Thoracic aorta (tissue), 2 donors: ENCODE measurements around the gene ALDH1L1. TPM values are rescaled to one million over a fixed set of nuclear protein-coding genes. Genes with fewer than 3 reads are reported as not detected.
"Not testable (repeated sequence)": the region's sequence is repeated elsewhere in the genome, so short reads cannot be mapped to it uniquely, and the experiment has no call there.

Experiments
- ATAC-seq: fragments of 150-250 bp; one replicate; pipeline ENCODE4 v1.8.0; 2017; ENCODE audit warnings: low read depth; ENCODE audit not compliant: insufficient number of reproducible peaks, low FRiP score
- DNase-seq: peaks from one replicate; pipeline ENCODE4 v3.0.0-alpha.2; 2020; ENCODE audit warnings: low spot score
- H3K27ac ChIP-seq, 2 donors: fragments of 200-600 bp; sonication (generic); 1 replicate in 1 of 2; 2 replicates in 1 of 2; pipeline ENCODE4 v1.5.1; 2016; ENCODE audit warnings: mild to moderate bottlenecking in 2 of 2, moderate library complexity in 2 of 2
- H3K27me3 ChIP-seq: fragments of 200-600 bp; sonication (generic); replicated peaks from 2 replicates; pipeline ENCODE4 v1.6.0; 2016; ENCODE audit warnings: mild to moderate bottlenecking; ENCODE audit not compliant: insufficient read depth
- H3K36me3 ChIP-seq: fragments of 200-600 bp; sonication (generic); one replicate; pipeline ENCODE4 v1.5.1; 2016
- H3K4me1 ChIP-seq, 2 donors: fragments of 200-600 bp; sonication (generic); 1 replicate in 1 of 2; 2 replicates in 1 of 2; pipeline versions ENCODE4 v1.5.1 to v1.6.0; 2016; ENCODE audit warnings: low read depth in 2 of 2, mild to moderate bottlenecking in 1 of 2; ENCODE audit not compliant: control insufficient read depth in 1 of 2
- H3K4me3 ChIP-seq: fragments of 200-600 bp; sonication (generic); 2 replicates; pipeline ENCODE4 v1.5.1; 2016; ENCODE audit warnings: mild to moderate bottlenecking
- H3K9me3 ChIP-seq: fragments of 200-600 bp; sonication (generic); 2 replicates; pipeline ENCODE4 v1.5.1; 2016
- CTCF ChIP-seq: fragments of 200-600 bp; sonication (generic); IDR thresholded peaks from one replicate; pipeline ENCODE4 v1.5.1; 2019; ENCODE audit warnings: antibody characterized with exemption
- total RNA-seq, 2 donors: library from RNA; depleted of rRNA; stranded (reverse); fragments of >200 nt; gene quantifications; one replicate each; pipeline versions ENCODE4 v1.1.0 to v1.2.3, GENCODE V29; 2016

Gene ALDH1L1
- total RNA-seq, 2 donors from 2014 or later = 50.2 to 62.5 TPM

- Histone ChIP-seq H3K4me1 (peaks cover 37 to 61% of the 10 kb centered on the region in 2 donors), H3K9me3 (peaks cover 2% of the 10 kb centered on the region), H3K27ac (peak overlapping the region; percentile 96 to 98), H3K36me3 (no peaks in the 10 kb centered on the region), H3K27me3 (no peaks in the 10 kb centered on the region), H3K4me3 (peak overlapping the region; percentile 52)
- DNase-seq (no peak), ATAC-seq (no peak)
- TF ChIP-seq CTCF = no peak
Measured at GRCh38 chr3:126100269-126100633, 80.1 kb downstream of the ALDH1L1 start.

GRCh38 chr3:126098391-126098858 lies 82.0 kb downstream of the ALDH1L1 start:
- ATAC-seq (no peak), DNase-seq (no peak)
- no peak for TF ChIP-seq CTCF
- Histone ChIP-seq H3K27me3 (no peaks in the 10 kb centered on the region), H3K4me1 (peaks cover 39 to 58% of the 10 kb centered on the region in 2 donors), H3K4me3 (no peak overlapping the region), H3K36me3 (no peaks in the 10 kb centered on the region), H3K9me3 (peaks cover 2% of the 10 kb centered on the region), H3K27ac (peak overlapping the region; percentile 96 to 98)

GRCh38 chr3:126097801-126098200 lies 82.6 kb downstream of the ALDH1L1 start:
- Histone ChIP-seq H3K27me3 (no peaks in the 10 kb centered on the region), H3K36me3 (no peaks in the 10 kb centered on the region), H3K4me3 (no peak overlapping the region), H3K4me1 (peaks cover 39 to 55% of the 10 kb centered on the region in 2 donors), H3K27ac (peak overlapping the region in 1 of 2 donors; percentile 96), H3K9me3 (peaks cover 2% of the 10 kb centered on the region)
- DNase-seq (no peak), ATAC-seq (no peak)
- TF ChIP-seq CTCF = no peak

- H3K9me3 ChIP-seq, H3K4me3 ChIP-seq, H3K27ac ChIP-seq, ATAC-seq, H3K36me3 ChIP-seq, DNase-seq, H3K27me3 ChIP-seq: not testable (repeated sequence)
- peaks cover 30 to 44% of the 10 kb centered on the region in 2 donors for H3K4me1 ChIP-seq
Measured at GRCh38 chr3:126096274-126096673, 84.1 kb downstream of the ALDH1L1 start.

GRCh38 chr3:126092128-126092527 lies 88.3 kb downstream of the ALDH1L1 start:
- not testable (repeated sequence) for ATAC-seq, H3K9me3 ChIP-seq, H3K27ac ChIP-seq, H3K27me3 ChIP-seq, DNase-seq, H3K36me3 ChIP-seq, H3K4me3 ChIP-seq
- peaks cover 7 to 10% of the 10 kb centered on the region in 2 donors for H3K4me1 ChIP-seq

GRCh38 chr3:126087552-126088175 lies 92.7 kb downstream of the ALDH1L1 start:
- H3K4me3 ChIP-seq = no peak overlapping the region
- DNase-seq (no peak), ATAC-seq (no peak)
- no peaks in the 10 kb centered on the region for H3K27me3 ChIP-seq
- H3K9me3 ChIP-seq = no peaks in the 10 kb centered on the region
- no peaks in the 10 kb centered on the region for H3K36me3 ChIP-seq
- no peak for TF ChIP-seq CTCF
- H3K4me1 ChIP-seq = peaks cover 11 to 20% of the 10 kb centered on the region in 2 donors
- no peak overlapping the region for H3K27ac ChIP-seq
